Skin epidermis (tissue), 12 donors: ENCODE data around the gene SEC11C.

Experiments used
- H3K27ac ChIP-seq, 21 experiments: fragments of 200-600 bp; sonication (generic) in 11 of 21; one replicate each; pipeline ENCODE4 v1.5.0; 2020; ENCODE audit warnings: mild to moderate bottlenecking in 3 of 21, inconsistent platforms in 2 of 21, moderate library complexity in 2 of 21
- H3K4me3 ChIP-seq, 7 experiments: fragments of 200-600 bp; sonication (generic) in 2 of 7; one replicate each; pipeline ENCODE4 v1.5.0; 2020; ENCODE audit warnings: inconsistent platforms in 2 of 7, mild to moderate bottlenecking in 2 of 7, moderate library complexity in 1 of 7

Gene SEC11C

GRCh38 chr18:59200787-59201186 lies 61.1 kb downstream of the SEC11C start:
- no peak overlapping the region for H3K4me3 ChIP-seq
- no peak overlapping the region for H3K27ac ChIP-seq

- Histone ChIP-seq H3K4me3 (no peak overlapping the region), H3K27ac (peak overlapping the region in 2 of 21 experiments; percentile 36 to 51)
Observed at GRCh38 chr18:59202258-59202820, 62.7 kb downstream of the SEC11C start.

GRCh38 chr18:59207506-59207905 lies 67.8 kb downstream of the SEC11C start:
- Histone ChIP-seq H3K27ac (no peak overlapping the region), H3K4me3 (no peak overlapping the region)
